DND-41 (cell line): Measurements from ENCODE around the gene HSF4.

Source experiments
- CTCF ChIP-seq: IDR thresholded peaks from 2 replicates; pipeline ENCODE4 v1.5.1; 2012; ENCODE audit warnings: borderline replicate concordance, low read length, moderate library complexity, mild to moderate bottlenecking; ENCODE audit not compliant: poor library complexity, severe bottlenecking; ENCODE audit errors: extremely low read depth
- EZH2 ChIP-seq: IDR thresholded peaks from 3 replicates; pipeline ENCODE4 v1.6.1; 2012; ENCODE audit warnings: borderline replicate concordance, low read depth, mild to moderate bottlenecking, moderate library complexity, low read length, inconsistent platforms; ENCODE audit not compliant: severe bottlenecking

DNA sequence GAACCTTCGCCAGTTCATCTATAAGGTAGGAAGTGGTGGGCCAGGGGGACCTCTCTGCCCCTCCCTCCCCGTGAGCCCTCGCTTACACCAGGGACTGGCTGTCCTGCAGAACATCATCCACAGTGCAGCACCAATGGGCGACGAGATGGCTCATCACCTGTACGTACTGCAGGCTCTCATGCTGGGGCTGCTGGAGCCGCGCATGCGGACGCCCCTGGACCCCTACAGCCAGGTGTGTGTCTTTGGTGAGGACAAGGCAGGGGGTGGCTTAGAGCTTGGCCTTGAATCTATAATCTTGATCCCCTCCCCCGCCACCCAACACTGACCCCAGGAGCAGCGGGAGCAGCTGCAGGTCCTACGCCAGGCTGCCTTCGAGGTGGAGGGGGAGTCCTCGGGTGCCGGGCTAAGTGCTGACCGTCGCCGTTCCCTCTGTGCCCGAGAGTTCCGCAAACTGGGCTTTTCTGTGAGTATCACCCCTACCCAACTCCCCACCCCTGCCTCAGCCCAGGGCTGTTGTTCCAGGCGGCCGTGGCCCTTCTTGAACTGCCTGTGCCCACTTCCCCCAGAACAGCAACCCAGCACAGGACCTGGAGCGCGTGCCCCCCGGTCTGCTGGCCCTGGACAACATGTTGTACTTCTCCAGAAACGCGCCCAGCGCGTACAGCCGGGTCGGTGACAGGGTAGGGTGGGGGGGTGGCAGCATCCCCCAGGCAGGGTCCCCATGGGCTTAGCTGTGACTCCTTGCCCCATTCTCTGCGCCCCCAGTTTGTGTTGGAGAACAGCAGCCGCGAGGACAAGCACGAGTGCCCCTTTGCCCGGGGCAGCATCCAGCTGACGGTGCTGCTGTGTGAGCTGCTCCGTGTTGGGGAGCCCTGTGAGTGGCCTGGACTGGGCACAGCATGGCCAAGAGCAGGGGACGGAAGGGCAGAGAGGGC, 37.1 kb downstream of the HSF4 start:
- TF ChIP-seq EZH2, result no peak
- TF ChIP-seq CTCF, result no peak
